ENCODE measurements around the gene TICRR. TPM values are rescaled to one million over a fixed set of nuclear protein-coding genes. Genes with fewer than 3 reads are reported as not detected.
"Not testable (repeated sequence)": the region's sequence is repeated elsewhere in the genome, so short reads cannot be mapped to it uniquely, and the experiment has no call there.

Gene TICRR
- total RNA-seq, 1 experiment from 2014 or later: 37.4 TPM

DNA sequence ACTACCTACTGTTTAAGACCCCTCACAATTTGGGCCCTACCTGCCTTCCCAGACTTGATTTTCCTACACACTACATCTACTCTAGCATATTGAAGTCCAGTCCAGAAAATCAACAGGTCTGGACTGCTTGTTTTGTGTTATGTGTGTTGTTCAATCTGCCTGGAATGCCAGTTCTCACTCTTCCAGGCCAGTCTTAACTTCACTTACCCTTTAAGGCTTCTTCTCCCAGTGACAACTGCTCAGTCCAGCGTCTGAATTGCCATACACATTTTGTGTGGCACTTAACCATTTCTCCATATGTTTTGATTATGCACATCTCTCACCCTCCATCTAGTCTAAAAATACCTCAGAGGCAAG is 1.1 kb downstream of the TICRR start:
- H3K9me3 Mint-ChIP-seq: no peaks in the 10 kb centered on the region
- ATAC-seq (no peak), DNase-seq (ENCODE audit: low spot score) (no peak)
- H3K4me1 Mint-ChIP-seq: peaks cover 32% of the 10 kb centered on the region
- H3K27me3 Mint-ChIP-seq (ENCODE audit: low read depth): no peaks in the 10 kb centered on the region
- CTCF ChIA-PET: interaction anchor here (1.4 to 2.3 kb wide), 4 partner anchors 71 to 242 kb away, joined by 4 to 22 read pairs (median 12); partner anchors contain the start of genes POLG and RHCG
- H3K27ac Mint-ChIP-seq: peak overlapping the region; percentile 90
- POLR2A ChIA-PET: interaction anchor here (1.7 kb wide), 1 partner anchor 10 kb away, joined by 9 read pairs; no protein-coding TSS in a partner anchor
- H3K4me3 Mint-ChIP-seq: peak overlapping the region; percentile 96
- TF ChIP-seq, protein P1, sequence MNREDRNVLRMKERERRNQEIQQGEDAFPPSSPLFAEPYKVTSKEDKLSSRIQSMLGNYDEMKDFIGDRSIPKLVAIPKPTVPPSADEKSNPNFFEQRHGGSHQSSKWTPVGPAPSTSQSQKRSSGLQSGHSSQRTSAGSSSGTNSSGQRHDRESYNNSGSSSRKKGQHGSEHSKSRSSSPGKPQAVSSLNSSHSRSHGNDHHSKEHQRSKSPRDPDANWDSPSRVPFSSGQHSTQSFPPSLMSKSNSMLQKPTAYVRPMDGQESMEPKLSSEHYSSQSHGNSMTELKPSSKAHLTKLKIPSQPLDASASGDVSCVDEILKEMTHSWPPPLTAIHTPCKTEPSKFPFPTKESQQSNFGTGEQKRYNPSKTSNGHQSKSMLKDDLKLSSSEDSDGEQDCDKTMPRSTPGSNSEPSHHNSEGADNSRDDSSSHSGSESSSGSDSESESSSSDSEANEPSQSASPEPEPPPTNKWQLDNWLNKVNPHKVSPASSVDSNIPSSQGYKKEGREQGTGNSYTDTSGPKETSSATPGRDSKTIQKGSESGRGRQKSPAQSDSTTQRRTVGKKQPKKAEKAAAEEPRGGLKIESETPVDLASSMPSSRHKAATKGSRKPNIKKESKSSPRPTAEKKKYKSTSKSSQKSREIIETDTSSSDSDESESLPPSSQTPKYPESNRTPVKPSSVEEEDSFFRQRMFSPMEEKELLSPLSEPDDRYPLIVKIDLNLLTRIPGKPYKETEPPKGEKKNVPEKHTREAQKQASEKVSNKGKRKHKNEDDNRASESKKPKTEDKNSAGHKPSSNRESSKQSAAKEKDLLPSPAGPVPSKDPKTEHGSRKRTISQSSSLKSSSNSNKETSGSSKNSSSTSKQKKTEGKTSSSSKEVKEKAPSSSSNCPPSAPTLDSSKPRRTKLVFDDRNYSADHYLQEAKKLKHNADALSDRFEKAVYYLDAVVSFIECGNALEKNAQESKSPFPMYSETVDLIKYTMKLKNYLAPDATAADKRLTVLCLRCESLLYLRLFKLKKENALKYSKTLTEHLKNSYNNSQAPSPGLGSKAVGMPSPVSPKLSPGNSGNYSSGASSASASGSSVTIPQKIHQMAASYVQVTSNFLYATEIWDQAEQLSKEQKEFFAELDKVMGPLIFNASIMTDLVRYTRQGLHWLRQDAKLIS (CRISPR knock-in tag; IDR thresholded peaks at IDR 0.05; ENCODE audit: borderline replicate concordance): no peak
- TF ChIP-seq GRHL2 (CRISPR knock-in tag; IDR thresholded peaks at IDR 0.05; ENCODE audit: insufficient replicate concordance, severe bottlenecking): no peak
- H3K36me3 Mint-ChIP-seq: peaks cover 25% of the 10 kb centered on the region

DNA sequence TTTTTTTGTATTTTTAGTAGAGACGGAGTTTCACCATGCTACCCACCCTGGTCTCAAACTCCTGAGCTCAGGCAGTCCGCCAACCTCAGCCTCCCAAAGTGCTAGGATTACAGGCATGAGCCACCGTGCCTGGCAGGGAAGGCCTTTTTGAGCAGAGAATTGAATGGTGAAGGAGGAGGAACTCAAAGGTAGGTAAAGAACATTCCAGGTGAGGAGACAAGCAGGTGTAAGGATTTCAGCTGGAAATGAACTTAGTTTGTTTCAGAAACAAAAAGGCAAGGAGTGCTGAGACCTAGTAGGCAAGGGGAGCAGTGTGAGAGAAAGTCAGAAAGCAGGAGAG is 2.5 kb downstream of the TICRR start:
- ATAC-seq: no peak
- peaks cover 32% of the 10 kb centered on the region for H3K36me3 Mint-ChIP-seq
- H3K27ac Mint-ChIP-seq: peak overlapping the region; percentile 88
- peaks cover 36% of the 10 kb centered on the region for H3K4me1 Mint-ChIP-seq
- DNase-seq (ENCODE audit: low spot score): no peak
- ChIA-PET CTCF (interaction anchor here (0.7 to 1.4 kb wide), 6 partner anchors 46 to 371 kb away, joined by 3 to 5 read pairs (median 4); partner anchors contain the start of gene RHCG), POLR2A (interaction anchor here (0.6 kb wide), 1 partner anchor 83 kb away, joined by 3 read pairs; no protein-coding TSS in a partner anchor)
- H3K9me3 Mint-ChIP-seq: no peaks in the 10 kb centered on the region
- H3K4me3 Mint-ChIP-seq: peak overlapping the region; percentile 96
- no peaks in the 10 kb centered on the region for H3K27me3 Mint-ChIP-seq (ENCODE audit: low read depth)
- TF ChIP-seq ZBTB21 (CRISPR knock-in tag; IDR thresholded peaks at IDR 0.05; ENCODE audit: borderline replicate concordance) (no peak), ELF4 (CRISPR knock-in tag; IDR thresholded peaks at IDR 0.05; ENCODE audit: low read depth) (no peak), ZNF121 (CRISPR knock-in tag; IDR thresholded peaks at IDR 0.05) (no peak)
- TF ChIP-seq, protein P2, sequence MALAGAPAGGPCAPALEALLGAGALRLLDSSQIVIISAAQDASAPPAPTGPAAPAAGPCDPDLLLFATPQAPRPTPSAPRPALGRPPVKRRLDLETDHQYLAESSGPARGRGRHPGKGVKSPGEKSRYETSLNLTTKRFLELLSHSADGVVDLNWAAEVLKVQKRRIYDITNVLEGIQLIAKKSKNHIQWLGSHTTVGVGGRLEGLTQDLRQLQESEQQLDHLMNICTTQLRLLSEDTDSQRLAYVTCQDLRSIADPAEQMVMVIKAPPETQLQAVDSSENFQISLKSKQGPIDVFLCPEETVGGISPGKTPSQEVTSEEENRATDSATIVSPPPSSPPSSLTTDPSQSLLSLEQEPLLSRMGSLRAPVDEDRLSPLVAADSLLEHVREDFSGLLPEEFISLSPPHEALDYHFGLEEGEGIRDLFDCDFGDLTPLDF (CRISPR knock-in tag; IDR thresholded peaks at IDR 0.05): no peak
- TF ChIP-seq, protein P3, sequence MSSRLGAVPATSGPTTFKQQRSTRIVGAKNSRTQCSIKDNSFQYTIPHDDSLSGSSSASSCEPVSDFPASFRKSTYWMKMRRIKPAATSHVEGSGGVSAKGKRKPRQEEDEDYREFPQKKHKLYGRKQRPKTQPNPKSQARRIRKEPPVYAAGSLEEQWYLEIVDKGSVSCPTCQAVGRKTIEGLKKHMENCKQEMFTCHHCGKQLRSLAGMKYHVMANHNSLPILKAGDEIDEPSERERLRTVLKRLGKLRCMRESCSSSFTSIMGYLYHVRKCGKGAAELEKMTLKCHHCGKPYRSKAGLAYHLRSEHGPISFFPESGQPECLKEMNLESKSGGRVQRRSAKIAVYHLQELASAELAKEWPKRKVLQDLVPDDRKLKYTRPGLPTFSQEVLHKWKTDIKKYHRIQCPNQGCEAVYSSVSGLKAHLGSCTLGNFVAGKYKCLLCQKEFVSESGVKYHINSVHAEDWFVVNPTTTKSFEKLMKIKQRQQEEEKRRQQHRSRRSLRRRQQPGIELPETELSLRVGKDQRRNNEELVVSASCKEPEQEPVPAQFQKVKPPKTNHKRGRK (CRISPR knock-in tag; IDR thresholded peaks at IDR 0.05; ENCODE audit: borderline replicate concordance): no peak

DNA sequence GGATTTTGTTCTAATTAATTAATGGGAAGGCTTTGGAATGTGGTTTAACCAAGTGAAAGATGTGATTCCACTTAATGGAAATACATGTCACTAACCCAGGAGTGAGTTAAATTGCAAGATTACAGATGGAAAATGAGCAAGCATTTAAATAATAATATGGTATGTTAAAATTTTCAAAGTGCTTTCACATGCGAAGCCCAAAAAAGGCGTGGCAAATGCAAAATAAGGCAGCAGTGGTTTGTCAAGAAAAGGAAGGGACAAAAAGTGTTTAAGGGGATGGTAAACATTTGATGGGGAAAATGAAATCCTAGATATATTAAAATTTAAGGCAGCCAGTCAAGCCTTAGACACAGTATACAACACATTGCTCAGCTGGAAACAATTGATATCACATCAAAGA is 2.9 kb downstream of the TICRR start:
- Mint-ChIP-seq H3K9me3 (no peaks in the 10 kb centered on the region), H3K4me1 (peaks cover 36% of the 10 kb centered on the region), H3K4me3 (peak overlapping the region; percentile 96), H3K27me3 (ENCODE audit: low read depth) (no peaks in the 10 kb centered on the region), H3K36me3 (peaks cover 36% of the 10 kb centered on the region), H3K27ac (peak overlapping the region; percentile 88)
- ATAC-seq (no peak), DNase-seq (ENCODE audit: low spot score) (no peak)
- no peak for TF ChIP-seq OVOL2 (CRISPR knock-in tag; IDR thresholded peaks at IDR 0.05; ENCODE audit: borderline replicate concordance)
- POLR2A ChIA-PET: interaction anchor here (0.6 kb wide), 1 partner anchor 83 kb away, joined by 3 read pairs; no protein-coding TSS in a partner anchor
- CTCF ChIA-PET: interaction anchor here (0.7 to 1.4 kb wide), 6 partner anchors 46 to 371 kb away, joined by 3 to 5 read pairs (median 4); partner anchors contain the start of gene RHCG

DNA sequence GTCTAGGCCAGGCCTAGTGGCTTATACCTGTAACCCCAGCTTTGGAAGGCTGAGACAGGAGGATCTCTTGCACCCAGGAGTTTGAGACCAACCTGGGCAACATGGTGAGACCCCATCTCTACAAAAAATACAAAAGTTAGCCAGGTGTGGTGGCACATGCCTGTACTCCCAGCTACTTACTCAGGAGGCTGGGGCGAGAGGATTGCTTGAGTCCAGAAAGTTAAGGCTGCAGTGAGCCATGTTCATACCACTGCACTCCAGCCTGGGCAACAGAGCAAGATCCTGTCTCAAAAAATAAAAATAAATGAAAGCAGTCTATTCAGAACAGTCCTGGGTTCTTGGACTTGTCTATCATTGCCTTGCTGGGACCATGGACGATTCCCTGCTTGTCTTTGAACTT is 5.5 kb downstream of the TICRR start:
- Mint-ChIP-seq H3K36me3 (peaks cover 56% of the 10 kb centered on the region), H3K27ac (peak overlapping the region; percentile 41; the same call in 1 of the 2 replicates), H3K4me1 (peaks cover 36% of the 10 kb centered on the region), H3K4me3 (peak overlapping the region; percentile 17; the same call in 1 of the 2 replicates)
- ATAC-seq; DNase-seq (ENCODE audit: low spot score); CTCF ChIA-PET; H3K9me3 Mint-ChIP-seq; POLR2A ChIA-PET; H3K27me3 Mint-ChIP-seq (ENCODE audit: low read depth): not testable (repeated sequence)
- TF ChIP-seq ZNF121 (CRISPR knock-in tag; IDR thresholded peaks at IDR 0.05): peak; percentile 76; the same call in 1 of the 2 replicates

Measured in WTC11 (cell line).